Fibroblast of peridontal ligament (primary cell): ENCODE measurements around the gene SRD5A1.

Experiments used
- DNase-seq: peaks from one replicate; pipeline ENCODE4 v3.0.0-alpha.2; 2010; ENCODE audit errors: extremely low read depth

The SRD5A1 gene

GRCh38 chr5:6713274-6714225 is 80.3 kb downstream of the SRD5A1 start, which contains the start of gene TENT4A:
Gene TENT4A (plus strand): TSS chr5:6713432. CDS start chr5:6713984, 552 bp downstream.
- DNase-seq: no peak

GRCh38 chr5:6714226-6715041 is 81.2 kb downstream of the SRD5A1 start:
- DNase-seq: no peak

GRCh38 chr5:6715271-6715670 is 82.0 kb downstream of the SRD5A1 start:
- DNase-seq: no peak

GRCh38 chr5:6715758-6716628 is 82.8 kb downstream of the SRD5A1 start:
- no peak for DNase-seq

GRCh38 chr5:6716629-6717149 is 83.4 kb downstream of the SRD5A1 start:
- DNase-seq: no peak

- DNase-seq: no peak
These were observed 84.0 kb downstream of the SRD5A1 start for GRCh38 chr5:6717247-6717646.

- no peak for DNase-seq
These were observed 84.4 kb downstream of the SRD5A1 start for GRCh38 chr5:6717687-6718086.

GRCh38 chr5:6718161-6718681 is 85.0 kb downstream of the SRD5A1 start:
- DNase-seq: no peak

- no peak for DNase-seq
These were observed 85.5 kb downstream of the SRD5A1 start for GRCh38 chr5:6718718-6719117.

- no peak for DNase-seq
These were observed 86.2 kb downstream of the SRD5A1 start for GRCh38 chr5:6719417-6719816.

- DNase-seq: no peak
These were observed 86.8 kb downstream of the SRD5A1 start for GRCh38 chr5:6719896-6720560.

GRCh38 chr5:6720561-6720921 is 87.3 kb downstream of the SRD5A1 start:
- no peak for DNase-seq

- no peak for DNase-seq
These were observed 88.2 kb downstream of the SRD5A1 start for GRCh38 chr5:6721442-6721841.

- DNase-seq: peak; percentile 48
These were observed 88.8 kb downstream of the SRD5A1 start for GRCh38 chr5:6722015-6722414.

- DNase-seq: no peak
These were observed 90.0 kb downstream of the SRD5A1 start for GRCh38 chr5:6723122-6723815.

- DNase-seq: no peak
These were observed 90.6 kb downstream of the SRD5A1 start for GRCh38 chr5:6723816-6724300.
